GM12878 (cell line): ENCODE data around the gene PPP3CA. TPM values are rescaled to one million over a fixed set of nuclear protein-coding genes. Genes with fewer than 3 reads are reported as not detected.

ENCODE experiments used
- CBFB ChIP-seq: IDR thresholded peaks from 2 replicates; pipeline ENCODE4 v1.6.1; 2016; ENCODE audit warnings: antibody characterized with exemption, low read depth
- CBX3 ChIP-seq: fragments of 200-600 bp; sonication (generic); IDR thresholded peaks from 2 replicates; pipeline ENCODE4 v1.6.1; 2016; ENCODE audit warnings: low read depth, borderline replicate concordance
- CEBPB ChIP-seq, 2 experiments: fragments of 150-350 bp in 1 of 2; IDR thresholded peaks; 2 replicates each; pipeline ENCODE4 v1.6.1; 2012 to 2014; ENCODE audit warnings: low read depth in 2 of 2, low read length in 2 of 2, borderline replicate concordance in 1 of 2, inconsistent platforms in 1 of 2
- DPF2 ChIP-seq: fragments of 450-650 bp; IDR thresholded peaks from 2 replicates; pipeline ENCODE4 v1.6.1; 2017; ENCODE audit warnings: mild to moderate bottlenecking
- EGR1 ChIP-seq, 2 experiments: IDR thresholded peaks; 1 replicate in 1 of 2; 2 replicates in 1 of 2; pipeline ENCODE4 v1.6.1; 2011 to 2012; ENCODE audit warnings: low read depth in 2 of 2, low read length in 2 of 2, borderline replicate concordance in 1 of 2, mild to moderate bottlenecking in 1 of 2, moderate library complexity in 1 of 2
- EP300 ChIP-seq, 2 experiments: fragments of 150-350 bp in 1 of 2; IDR thresholded peaks; 2 replicates each; pipeline ENCODE4 v1.6.1; 2011 to 2012; ENCODE audit warnings: low read depth in 2 of 2, low read length in 2 of 2, borderline replicate concordance in 1 of 2, improper control_type of control experiment in 1 of 2, inconsistent platforms in 1 of 2; ENCODE audit not compliant: control insufficient read depth in 1 of 2
- ESRRA ChIP-seq: IDR thresholded peaks from 2 replicates; pipeline ENCODE4 v1.6.1; 2012; ENCODE audit warnings: mild to moderate bottlenecking, low read length, improper control_type of control experiment
- FOXK2 ChIP-seq: fragments of 450-650 bp; IDR thresholded peaks from 2 replicates; pipeline ENCODE4 v1.6.1; 2017; ENCODE audit warnings: mild to moderate bottlenecking, moderate library complexity
- IKZF1 ChIP-seq: fragments of 450-650 bp; conservative IDR thresholded peaks from 2 replicates; pipeline ENCODE4 v1.6.1; 2017; ENCODE audit warnings: antibody characterized with exemption, mild to moderate bottlenecking
- IKZF2 ChIP-seq, 2 experiments: fragments of 450-650 bp; IDR thresholded peaks; 2 replicates each; pipeline ENCODE4 v1.6.1; 2017; ENCODE audit warnings: mild to moderate bottlenecking in 2 of 2, moderate library complexity in 2 of 2
- MEF2B ChIP-seq: fragments of 450-650 bp; IDR thresholded peaks from 2 replicates; pipeline ENCODE4 v1.6.1; 2018; ENCODE audit warnings: mild to moderate bottlenecking, moderate library complexity; ENCODE audit not compliant: partially characterized antibody, poor library complexity, severe bottlenecking
- MYC ChIP-seq: IDR thresholded peaks from 2 replicates; pipeline ENCODE4 v1.6.1; 2011; ENCODE audit warnings: mild to moderate bottlenecking, low read length, moderate library complexity, inconsistent platforms; ENCODE audit not compliant: insufficient read depth, insufficient replicate concordance, insufficient read length, severe bottlenecking
- POLR2A ChIP-seq: IDR thresholded peaks from 2 replicates; pipeline ENCODE4 v1.6.1; 2011; ENCODE audit warnings: low read depth, mild to moderate bottlenecking, low read length
- POLR2AphosphoS2 ChIP-seq: IDR thresholded peaks from 2 replicates; pipeline ENCODE4 v1.6.1; 2011; ENCODE audit warnings: low read depth, mild to moderate bottlenecking, low read length, improper control_type of control experiment, moderate library complexity
- SIN3A ChIP-seq: IDR thresholded peaks from 2 replicates; pipeline ENCODE4 v1.6.1; 2012; ENCODE audit warnings: low read depth, low read length, improper control_type of control experiment
- SREBF1 ChIP-seq: IDR thresholded peaks from 2 replicates; pipeline ENCODE4 v1.6.1; 2012; ENCODE audit warnings: mild to moderate bottlenecking, low read length
- TBL1XR1 ChIP-seq: IDR thresholded peaks from 2 replicates; pipeline ENCODE4 v1.6.1; 2012; ENCODE audit warnings: low read depth, low read length, improper control_type of control experiment
- TCF12 ChIP-seq: IDR thresholded peaks from 2 replicates; pipeline ENCODE4 v1.6.1; 2011; ENCODE audit warnings: low read depth, mild to moderate bottlenecking, low read length
- YY1 ChIP-seq: IDR thresholded peaks from 2 replicates; pipeline ENCODE4 v1.6.1; 2011; ENCODE audit warnings: low read depth, mild to moderate bottlenecking, low read length
- ZNF217 ChIP-seq: fragments of 450-650 bp; IDR thresholded peaks from 2 replicates; pipeline ENCODE4 v1.6.1; 2017; ENCODE audit warnings: antibody characterized with exemption, mild to moderate bottlenecking
- ZSCAN29 ChIP-seq: fragments of 450-650 bp; IDR thresholded peaks from 2 replicates; pipeline ENCODE4 v1.6.1; 2017; ENCODE audit warnings: mild to moderate bottlenecking, moderate library complexity
- ZZZ3 ChIP-seq: IDR thresholded peaks from 2 replicates; pipeline ENCODE4 v1.6.1; 2011; ENCODE audit warnings: low read depth; ENCODE audit not compliant: control insufficient read depth, insufficient read length
- polyA plus RNA-seq, 11 experiments: library from polyadenylated mRNA; depleted of rRNA in 4 of 11; unstranded in 6 of 11; stranded (reverse) in 5 of 11; fragments of >200 nt; fragmentation: Nextera tagmentation in 4 of 11; fragmentation: Illumina TruSeq in 1 of 11; extraction: Ambion mirVana in 4 of 11; extraction: Trizol in 1 of 11; gene quantifications; 1 replicate in 1 of 11; 2 replicates in 10 of 11; pipeline versions ENCODE4 v1.2.1 to v1.2.3, GENCODE V29; 2011 to 2016; ENCODE audit warnings: inconsistent platforms in 2 of 11, missing spikeins in 2 of 11, low read depth in 1 of 11
- total RNA-seq, 4 experiments: library from RNA; depleted of rRNA in 3 of 4; stranded (reverse); fragments of >200 nt in 3 of 4; fragmentation: Illumina TruSeq in 1 of 4; extraction: Trizol in 1 of 4; gene quantifications; 2 replicates each; pipeline versions ENCODE4 v1.2.1 to v1.2.3, GENCODE V29; 2013 to 2021
- TF ChIP-seq, protein P1 (sequence below): IDR thresholded peaks from 2 replicates; pipeline ENCODE4 v1.6.1; 2012; ENCODE audit warnings: mild to moderate bottlenecking, low read depth, low read length
- TF ChIP-seq, protein P2 (sequence below): fragments of 450-650 bp; IDR thresholded peaks from 2 replicates; pipeline ENCODE4 v1.6.1; 2017; ENCODE audit warnings: low read depth, mild to moderate bottlenecking, moderate library complexity

PPP3CA gene
- total and polyA plus RNA-seq, 10 of the 15 experiments (the other 5 are each of a cell fraction or from before 2014, with no cell fraction given), result 0.33 to 9.0 (median 1.0) TPM

DNA sequence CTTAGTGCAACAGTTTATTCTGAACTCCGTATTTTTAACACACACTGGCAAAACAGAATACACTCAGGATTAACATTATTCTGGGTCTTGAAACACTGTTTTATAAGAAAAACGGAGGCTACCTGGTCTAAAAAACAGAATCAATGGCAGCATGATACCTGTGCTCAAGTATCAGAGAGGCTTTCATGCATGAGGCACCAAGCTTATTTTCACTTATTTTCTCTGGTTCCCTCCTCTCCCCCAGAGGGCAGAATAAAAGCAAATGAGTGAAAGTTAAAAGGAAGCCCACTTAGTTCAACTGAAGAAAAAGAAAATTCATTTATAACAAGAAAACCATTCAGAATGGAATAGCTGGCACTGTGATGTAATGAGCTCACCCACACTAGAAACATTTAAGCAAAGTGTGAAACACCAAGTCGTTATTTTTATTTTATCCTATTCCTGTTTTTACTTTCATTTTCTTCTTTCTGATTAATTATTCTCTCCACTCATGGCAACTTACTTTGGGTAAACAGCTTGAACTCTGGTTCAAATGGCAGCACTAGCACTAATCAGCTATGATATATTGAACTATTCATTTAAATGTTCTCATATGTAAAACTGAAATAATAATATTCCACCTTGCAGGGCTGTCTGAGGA, 211.8 kb downstream of the PPP3CA start (continued):
- TF ChIP-seq CEBPB (IDR thresholded peaks at IDR 0.05; ENCODE audit: borderline replicate concordance in 1 of 2, low read depth in 2 of 2, low read length in 2 of 2), result no peak
- no peak for TF ChIP-seq POLR2A
- TF ChIP-seq SIN3A, result no peak
- TF ChIP-seq POLR2AphosphoS2, result no peak
- TF ChIP-seq ESRRA, result no peak
- no peak for TF ChIP-seq CBX3
- TF ChIP-seq IKZF2 (IDR thresholded peaks at IDR 0.05), result peak in 1 of 2 experiments; percentile 26; a peak in 2 of 4 replicates
- peak in 1 of 2 experiments; percentile 27; a peak in 1 of 4 replicates for TF ChIP-seq EP300 (IDR thresholded peaks at IDR 0.05; ENCODE audit: borderline replicate concordance in 1 of 2, control insufficient read depth in 1 of 2, low read depth in 2 of 2, low read length in 2 of 2)
- TF ChIP-seq YY1, result no peak
- TF ChIP-seq MEF2B, result peak; percentile 30
- no peak for TF ChIP-seq CBFB
- no peak for TF ChIP-seq TCF12
- TF ChIP-seq ZNF217, result no peak
- TF ChIP-seq FOXK2, result no peak
- 0 out of 2 replicates have a peak, but pooled peaks have one; percentile 39 for TF ChIP-seq DPF2
- TF ChIP-seq, protein P1, sequence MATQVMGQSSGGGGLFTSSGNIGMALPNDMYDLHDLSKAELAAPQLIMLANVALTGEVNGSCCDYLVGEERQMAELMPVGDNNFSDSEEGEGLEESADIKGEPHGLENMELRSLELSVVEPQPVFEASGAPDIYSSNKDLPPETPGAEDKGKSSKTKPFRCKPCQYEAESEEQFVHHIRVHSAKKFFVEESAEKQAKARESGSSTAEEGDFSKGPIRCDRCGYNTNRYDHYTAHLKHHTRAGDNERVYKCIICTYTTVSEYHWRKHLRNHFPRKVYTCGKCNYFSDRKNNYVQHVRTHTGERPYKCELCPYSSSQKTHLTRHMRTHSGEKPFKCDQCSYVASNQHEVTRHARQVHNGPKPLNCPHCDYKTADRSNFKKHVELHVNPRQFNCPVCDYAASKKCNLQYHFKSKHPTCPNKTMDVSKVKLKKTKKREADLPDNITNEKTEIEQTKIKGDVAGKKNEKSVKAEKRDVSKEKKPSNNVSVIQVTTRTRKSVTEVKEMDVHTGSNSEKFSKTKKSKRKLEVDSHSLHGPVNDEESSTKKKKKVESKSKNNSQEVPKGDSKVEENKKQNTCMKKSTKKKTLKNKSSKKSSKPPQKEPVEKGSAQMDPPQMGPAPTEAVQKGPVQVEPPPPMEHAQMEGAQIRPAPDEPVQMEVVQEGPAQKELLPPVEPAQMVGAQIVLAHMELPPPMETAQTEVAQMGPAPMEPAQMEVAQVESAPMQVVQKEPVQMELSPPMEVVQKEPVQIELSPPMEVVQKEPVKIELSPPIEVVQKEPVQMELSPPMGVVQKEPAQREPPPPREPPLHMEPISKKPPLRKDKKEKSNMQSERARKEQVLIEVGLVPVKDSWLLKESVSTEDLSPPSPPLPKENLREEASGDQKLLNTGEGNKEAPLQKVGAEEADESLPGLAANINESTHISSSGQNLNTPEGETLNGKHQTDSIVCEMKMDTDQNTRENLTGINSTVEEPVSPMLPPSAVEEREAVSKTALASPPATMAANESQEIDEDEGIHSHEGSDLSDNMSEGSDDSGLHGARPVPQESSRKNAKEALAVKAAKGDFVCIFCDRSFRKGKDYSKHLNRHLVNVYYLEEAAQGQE, result no peak
- TF ChIP-seq, protein P2, sequence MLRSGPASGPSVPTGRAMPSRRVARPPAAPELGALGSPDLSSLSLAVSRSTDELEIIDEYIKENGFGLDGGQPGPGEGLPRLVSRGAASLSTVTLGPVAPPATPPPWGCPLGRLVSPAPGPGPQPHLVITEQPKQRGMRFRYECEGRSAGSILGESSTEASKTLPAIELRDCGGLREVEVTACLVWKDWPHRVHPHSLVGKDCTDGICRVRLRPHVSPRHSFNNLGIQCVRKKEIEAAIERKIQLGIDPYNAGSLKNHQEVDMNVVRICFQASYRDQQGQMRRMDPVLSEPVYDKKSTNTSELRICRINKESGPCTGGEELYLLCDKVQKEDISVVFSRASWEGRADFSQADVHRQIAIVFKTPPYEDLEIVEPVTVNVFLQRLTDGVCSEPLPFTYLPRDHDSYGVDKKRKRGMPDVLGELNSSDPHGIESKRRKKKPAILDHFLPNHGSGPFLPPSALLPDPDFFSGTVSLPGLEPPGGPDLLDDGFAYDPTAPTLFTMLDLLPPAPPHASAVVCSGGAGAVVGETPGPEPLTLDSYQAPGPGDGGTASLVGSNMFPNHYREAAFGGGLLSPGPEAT, result peak; percentile 27; the same call in 1 of the 2 replicates
- TF ChIP-seq MYC, result no peak
- no peak for TF ChIP-seq SREBF1
- no peak for TF ChIP-seq EGR1 (IDR thresholded peaks at IDR 0.05; ENCODE audit: borderline replicate concordance in 1 of 2, low read depth in 2 of 2, low read length in 2 of 2)
- TF ChIP-seq IKZF1, result 0 out of 2 replicates have a peak, but pooled peaks have one; percentile 16
- TF ChIP-seq ZSCAN29, result no peak
- no peak for TF ChIP-seq ZZZ3
- no peak for TF ChIP-seq TBL1XR1
